GM19035 (cell line): ENCODE results near the gene ST6GALNAC2.

Experiments
- ATAC-seq: cut with Tn5 transposase; IDR thresholded peaks from one replicate; pipeline ENCODE4 v1.9.1; 2021; ENCODE audit not compliant: unreplicated experiment

ST6GALNAC2 gene

GRCh38 chr17:76557368-76558197 is 28.1 kb downstream of the ST6GALNAC2 start:
- ATAC-seq: peak; percentile 86

GRCh38 chr17:76556765-76557367 is 28.8 kb downstream of the ST6GALNAC2 start:
- ATAC-seq: peak; percentile 38

DNA sequence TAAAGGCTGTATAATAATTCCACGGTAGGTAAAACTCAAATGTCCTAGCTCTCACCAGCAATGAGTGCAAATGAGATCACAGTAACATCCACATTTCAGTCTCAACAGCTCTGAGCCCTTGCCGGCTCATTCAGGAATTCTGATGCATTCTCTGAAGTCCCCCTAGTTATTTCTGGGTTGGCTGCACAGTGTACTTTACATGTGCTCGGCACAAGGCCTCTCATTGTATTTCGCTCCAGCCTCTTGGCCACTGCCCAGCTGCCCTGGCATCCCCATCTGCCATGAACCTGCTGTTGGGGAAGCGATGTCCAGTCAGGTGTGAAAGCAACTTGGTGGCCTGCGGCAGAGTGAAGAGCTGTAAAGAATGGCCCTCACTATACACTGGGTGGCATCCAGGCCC is 31.5 kb downstream of the ST6GALNAC2 start:
- ATAC-seq: no peak

DNA sequence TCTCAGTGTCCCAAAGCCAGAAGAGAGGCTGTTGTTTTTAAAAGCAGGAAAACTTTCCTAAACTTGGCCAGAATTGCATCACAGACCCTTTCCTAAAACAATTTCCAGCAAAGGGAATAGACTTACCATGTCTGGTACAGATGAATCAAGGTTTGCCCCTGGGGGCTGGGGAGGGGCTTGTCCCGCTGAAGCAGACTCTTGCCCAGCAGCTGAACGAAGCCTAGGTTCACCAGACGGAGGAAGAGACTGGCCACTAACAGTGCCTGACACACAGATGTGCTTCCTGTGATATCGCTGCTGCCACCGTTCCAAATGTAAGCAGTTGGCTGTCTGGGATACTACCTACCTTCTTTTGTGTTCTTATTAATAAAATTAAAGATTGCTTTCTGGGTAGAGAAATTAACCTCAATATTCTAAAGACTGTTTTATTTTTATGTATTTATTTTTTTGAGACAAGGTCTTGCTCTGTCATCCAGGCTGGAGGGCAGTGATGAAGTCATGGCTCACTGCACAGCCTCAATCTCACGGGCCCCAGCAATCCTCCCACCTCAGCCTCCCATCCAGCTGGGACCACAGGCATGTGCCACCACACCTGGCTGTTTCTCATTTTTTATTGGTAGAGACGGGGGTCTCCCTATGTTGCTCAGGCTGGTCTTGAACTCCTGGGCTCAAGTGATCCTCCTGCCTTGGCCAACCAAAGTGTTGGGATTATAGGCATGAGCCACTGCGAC is 32.3 kb downstream of the ST6GALNAC2 start:
- no peak for ATAC-seq

DNA sequence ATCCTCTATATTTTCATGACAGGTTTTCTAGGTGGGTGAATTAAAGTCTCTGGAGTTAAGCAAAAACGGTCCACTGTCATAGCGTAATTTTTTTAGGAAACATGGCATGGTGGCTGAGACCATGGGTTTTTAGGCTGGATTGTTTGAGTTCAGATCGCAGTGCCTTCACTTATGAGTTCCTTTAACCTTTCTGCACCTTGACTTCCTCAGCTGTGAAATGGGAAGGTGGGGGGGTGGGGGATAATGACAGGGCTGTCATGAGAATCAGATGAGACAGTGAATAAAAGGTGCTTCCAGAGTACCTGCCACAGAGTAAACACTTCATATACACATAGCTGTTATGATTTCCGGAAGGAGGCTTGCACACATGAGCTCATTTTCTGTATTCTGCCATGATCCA is 34.0 kb downstream of the ST6GALNAC2 start:
- ATAC-seq: no peak

DNA sequence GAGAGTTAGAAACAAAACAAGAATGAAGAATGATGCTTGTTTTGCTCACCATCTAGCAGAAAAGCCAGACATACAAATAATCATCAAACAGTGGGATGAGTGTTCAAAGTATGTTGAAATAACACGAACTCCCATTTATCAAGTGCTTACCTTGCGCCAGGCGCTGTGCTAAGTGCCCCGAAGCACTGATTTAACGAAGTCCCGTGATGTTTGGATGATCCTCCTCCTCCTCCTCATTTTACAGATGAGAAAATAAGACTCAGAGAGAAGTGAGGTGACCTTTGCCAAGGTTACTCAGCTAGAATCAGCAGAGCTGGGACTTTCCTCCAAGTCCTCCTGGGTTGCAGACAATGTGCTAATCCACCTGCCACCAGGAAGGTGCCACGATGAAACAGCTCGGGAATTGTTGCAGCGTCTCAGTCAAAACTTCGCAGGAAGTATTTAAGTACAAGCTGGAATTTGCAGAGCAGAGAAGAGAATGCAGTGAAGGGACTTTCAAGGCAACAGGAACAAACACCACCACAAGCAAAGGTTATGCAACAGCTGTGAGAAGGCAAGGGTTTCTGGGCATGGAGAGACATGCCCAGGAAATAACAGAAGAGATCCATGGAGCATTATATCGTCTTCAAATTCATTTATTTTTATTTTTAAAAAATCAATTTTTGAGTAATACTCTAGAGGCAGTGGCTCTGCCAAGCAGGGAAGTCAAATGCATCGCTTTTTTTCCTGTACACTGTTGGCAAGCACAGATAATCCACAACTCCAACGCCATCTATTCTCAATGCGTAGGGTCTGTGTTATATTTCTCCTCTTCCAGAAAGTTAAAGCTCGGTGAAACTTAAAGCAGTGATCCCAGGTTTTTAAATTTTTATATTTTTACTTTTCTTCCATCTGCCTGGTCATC is 34.7 kb downstream of the ST6GALNAC2 start:
- ATAC-seq: no peak

- ATAC-seq: no peak
These were observed 36.1 kb downstream of the ST6GALNAC2 start for GRCh38 chr17:76549539-76549938.

DNA sequence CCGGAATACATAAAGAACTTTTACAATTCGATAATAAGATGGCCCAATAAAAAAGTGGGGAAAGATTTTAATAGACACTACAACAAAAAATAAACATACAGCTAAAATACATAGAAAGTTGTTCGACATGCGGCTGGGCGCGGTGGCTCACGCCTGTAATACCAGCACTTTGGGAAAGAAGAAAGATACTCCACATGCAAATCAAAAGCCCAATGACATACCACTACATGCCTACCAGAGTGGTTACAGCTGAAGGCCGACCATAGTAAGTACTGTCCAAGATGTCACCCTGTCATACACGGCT is 36.5 kb downstream of the ST6GALNAC2 start:
- no peak for ATAC-seq

DNA sequence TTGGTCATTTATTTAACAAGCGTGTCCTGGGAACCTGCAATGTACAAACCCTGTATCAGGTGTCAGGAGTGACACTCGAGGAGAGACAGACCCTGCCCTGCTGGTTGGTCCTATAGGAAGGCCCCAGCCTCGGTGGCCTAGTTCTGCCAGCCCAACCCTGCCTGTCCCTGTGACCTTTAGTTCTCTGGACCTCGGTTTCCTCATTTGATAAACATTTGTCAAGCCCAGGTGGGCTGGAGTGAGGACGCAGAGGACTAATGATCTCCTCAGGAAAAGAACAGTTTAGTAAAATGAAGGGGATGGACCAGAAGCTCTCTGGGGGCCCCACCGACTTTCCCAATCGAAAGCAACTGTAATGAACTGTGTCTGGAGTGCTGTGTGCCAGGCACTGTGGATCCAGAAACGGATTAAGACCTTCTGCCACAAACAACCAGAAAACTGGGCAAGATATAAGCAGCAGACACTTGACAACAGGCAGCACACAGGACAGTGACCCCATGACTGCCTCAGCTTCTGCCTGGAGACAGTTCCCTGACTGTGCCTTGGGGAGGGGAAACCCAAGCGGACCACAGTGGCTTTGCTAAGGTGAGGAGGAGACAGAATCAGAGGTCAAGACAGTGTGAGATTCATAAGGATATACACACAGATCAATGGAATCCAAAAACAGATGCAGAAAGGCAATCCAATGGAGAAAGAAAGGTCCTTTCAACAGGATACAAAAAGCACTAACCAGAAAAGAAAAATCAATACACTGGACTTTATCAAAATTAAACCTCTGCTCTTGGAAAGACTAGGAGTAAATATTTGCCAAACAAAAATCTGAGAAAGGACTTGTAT is 37.1 kb downstream of the ST6GALNAC2 start:
- ATAC-seq: no peak

DNA sequence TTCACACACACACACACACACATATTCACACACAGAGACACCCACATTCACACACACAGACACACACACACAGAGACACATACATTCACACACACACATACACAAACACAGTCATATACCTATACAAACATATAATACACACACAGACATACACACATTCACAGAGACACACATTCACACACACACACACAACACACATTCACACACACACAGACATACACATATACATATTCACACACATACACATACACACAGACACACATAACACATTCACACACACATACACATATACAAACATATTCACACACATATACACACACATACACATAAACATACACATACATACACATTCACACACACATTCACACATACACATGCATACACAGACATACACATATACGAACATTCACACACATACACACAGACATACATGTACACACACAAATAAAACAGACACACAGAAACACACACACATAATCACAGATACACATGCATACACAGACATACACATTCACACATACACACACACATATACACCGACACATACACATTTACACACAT is 37.9 kb downstream of the ST6GALNAC2 start:
- ATAC-seq: no peak

- ATAC-seq: no peak
These were observed 38.4 kb downstream of the ST6GALNAC2 start for GRCh38 chr17:76547183-76547641.

DNA sequence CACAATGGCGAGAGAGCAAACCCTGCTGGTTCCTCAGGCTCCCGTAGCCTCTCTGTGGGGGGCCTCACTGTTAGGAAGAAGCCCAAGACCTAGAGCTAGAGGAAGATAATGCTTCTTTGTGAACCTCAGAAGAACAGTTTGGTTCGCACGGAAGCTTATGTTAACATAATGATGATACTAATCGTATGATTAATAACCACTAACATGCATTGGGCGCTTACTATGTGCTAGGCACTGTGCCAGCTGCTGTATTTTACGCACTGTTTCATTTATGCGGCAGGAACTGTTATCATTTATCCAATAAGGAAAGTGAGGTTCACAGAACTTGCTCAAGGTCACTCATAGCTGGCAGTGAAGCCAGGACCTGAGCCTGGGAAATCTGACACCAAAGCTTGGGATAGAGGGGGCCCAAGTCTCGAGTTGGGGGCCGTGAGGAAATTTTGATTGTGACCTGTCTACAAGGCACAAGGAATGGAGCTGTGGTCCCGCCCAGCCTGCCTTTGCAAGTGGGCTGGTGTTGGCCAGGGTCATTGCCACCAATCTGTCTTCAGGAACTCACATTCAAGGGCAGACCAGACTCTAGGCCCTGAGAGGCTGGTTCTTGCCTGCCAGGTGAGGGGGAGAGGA is 39.0 kb downstream of the ST6GALNAC2 start:
- ATAC-seq: no peak

GRCh38 chr17:76545918-76546555 is 39.6 kb downstream of the ST6GALNAC2 start:
- no peak for ATAC-seq

GRCh38 chr17:76544546-76545365 is 40.9 kb downstream of the ST6GALNAC2 start:
- ATAC-seq: no peak

GRCh38 chr17:76543826-76544545 is 41.7 kb downstream of the ST6GALNAC2 start:
- no peak for ATAC-seq

GRCh38 chr17:76543482-76543825 is 42.2 kb downstream of the ST6GALNAC2 start:
- ATAC-seq: no peak

DNA sequence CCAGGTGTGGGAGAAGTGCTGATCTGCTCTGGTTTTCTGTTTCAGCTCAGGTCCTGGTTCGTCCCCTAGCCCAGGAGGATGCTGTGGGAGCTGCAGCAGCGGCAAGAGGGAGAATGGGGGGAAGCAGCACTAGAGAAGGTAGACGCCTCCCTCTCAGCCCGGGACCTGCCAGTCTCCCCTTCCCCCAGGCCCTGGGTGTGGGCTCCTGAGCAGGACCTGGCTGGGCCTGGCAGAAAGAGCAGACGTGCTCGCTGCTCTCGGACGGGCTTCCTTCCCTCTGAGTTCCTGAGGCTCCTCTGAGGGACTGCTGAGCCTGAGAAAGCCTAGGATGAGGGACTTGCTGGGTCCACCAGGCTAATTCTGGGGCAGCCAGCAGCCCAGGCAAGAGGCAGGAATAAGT is 42.7 kb downstream of the ST6GALNAC2 start:
- no peak for ATAC-seq
